ENCODE results near the gene SHMT1.
"Not testable (repeated sequence)": the region's sequence is repeated elsewhere in the genome, so short reads cannot be mapped to it uniquely, and the experiment has no call there.

- TF ChIP-seq POLR2A (IDR thresholded peaks at IDR 0.05); CTCF (IDR thresholded peaks at IDR 0.05 in 8 of 11, conservative IDR thresholded peaks at IDR 0.05 in 3 of 11); POLR2AphosphoS5 (IDR thresholded peaks at IDR 0.05): not testable (repeated sequence)
These were observed 20.9 kb upstream of the SHMT1 start for GRCh38 chr17:18384271-18384670.

Data from spleen (tissue), 7 donors.